ENCODE measurements around the gene SLC39A3.

SLC39A3 gene

GRCh38 chr19:2782329-2782935, 42.6 kb upstream of the SLC39A3 start:
- no peak for DNase-seq (ENCODE audit: low spot score)
- TF ChIP-seq CTCF (IDR thresholded peaks at IDR 0.05; ENCODE audit: borderline replicate concordance, control extremely low read depth, extremely low read depth, insufficient read depth, missing control alignments), result no peak
- in situ Hi-C loops (cut with MboI; ENCODE audit: low sequenced_read_pairs, unreplicated experiment), result no loop called here

- DNase-seq (ENCODE audit: low spot score), result no peak
- in situ Hi-C loops (cut with MboI; ENCODE audit: low sequenced_read_pairs, unreplicated experiment), result no loop called here
- no peak for TF ChIP-seq CTCF (IDR thresholded peaks at IDR 0.05; ENCODE audit: borderline replicate concordance, control extremely low read depth, extremely low read depth, insufficient read depth, missing control alignments)
Measured at GRCh38 chr19:2780284-2780683, 40.5 kb upstream of the SLC39A3 start.

- in situ Hi-C loops (cut with MboI; ENCODE audit: low sequenced_read_pairs, unreplicated experiment), result no loop called here
- no peak for TF ChIP-seq CTCF (IDR thresholded peaks at IDR 0.05; ENCODE audit: borderline replicate concordance, control extremely low read depth, extremely low read depth, insufficient read depth, missing control alignments)
Measured at GRCh38 chr19:2779121-2779740, 39.4 kb upstream of the SLC39A3 start.

GRCh38 chr19:2777952-2778683, 38.3 kb upstream of the SLC39A3 start:
- no peak for DNase-seq (ENCODE audit: low spot score)
- in situ Hi-C loops (cut with MboI; ENCODE audit: low sequenced_read_pairs, unreplicated experiment), result no loop called here
- TF ChIP-seq CTCF (IDR thresholded peaks at IDR 0.05; ENCODE audit: borderline replicate concordance, control extremely low read depth, extremely low read depth, insufficient read depth, missing control alignments), result no peak

More at GRCh38 chr19:2779121-2779740, 39.4 kb upstream of the SLC39A3 start:
- DNase-seq (ENCODE audit: low spot score), result no peak

GRCh38 chr19:2775556-2776430, 36.0 kb upstream of the SLC39A3 start:
- in situ Hi-C loops (cut with MboI; ENCODE audit: low sequenced_read_pairs, unreplicated experiment), result no loop called here
- DNase-seq (ENCODE audit: low spot score), result peak; percentile 82

More at GRCh38 chr19:2775556-2776430, 36.0 kb upstream of the SLC39A3 start:
- no peak for TF ChIP-seq CTCF (IDR thresholded peaks at IDR 0.05; ENCODE audit: borderline replicate concordance, control extremely low read depth, extremely low read depth, insufficient read depth, missing control alignments)
